ENCODE results near the gene OR2AG1. TPM values are rescaled to one million over a fixed set of nuclear protein-coding genes. Genes with fewer than 3 reads are reported as not detected.

The OR2AG1 gene
- total RNA-seq, result under 0.01 TPM in 1 of 2 replicates, not detected in the other

GRCh38 chr11:6782720-6783119 is at the start of gene OR2AG1:
TSS of gene OR2AG1 (plus strand) at chr11:6783020. CDS start at chr11:6785038, 2,018 bp downstream.

GRCh38 chr11:6771926-6772893 is 10.6 kb upstream of the OR2AG1 start, which contains the start of gene OR2AG2:
TSS of gene OR2AG2 (minus strand) at chr11:6771976. CDS start at chr11:6768957, 3,019 bp downstream.

GRCh38 chr11:6799402-6799801 is 16.6 kb downstream of the OR2AG1 start, which contains the start of gene OR6A2:
TSS of gene OR6A2 (minus strand) at chr11:6799689. CDS start at chr11:6795708, 3,981 bp downstream.

Other genes starting within 250 kb of the OR2AG1 start
- gene RRP8, start 179.4 kb upstream of the OR2AG1 start, total RNA-seq, result 11.1 and 18.5 TPM in 2 replicates
- 140 and 155 TPM in 2 replicates for gene ILK, start 179.2 kb upstream of the OR2AG1 start, total RNA-seq
- gene TAF10, start 170.8 kb upstream of the OR2AG1 start, total RNA-seq, result 20.3 and 26.8 TPM in 2 replicates
- 118 and 183 TPM in 2 replicates for gene TPP1, start 163.6 kb upstream of the OR2AG1 start, total RNA-seq
- gene DCHS1, start 127.2 kb upstream of the OR2AG1 start, total RNA-seq, result 58.5 and 108 TPM in 2 replicates
- gene MRPL17, start 99.7 kb upstream of the OR2AG1 start, total RNA-seq, result 56.8 and 60.4 TPM in 2 replicates
- 0.29 and 0.33 TPM in 2 replicates for gene OR2AG2, start 11.0 kb upstream of the OR2AG1 start, total RNA-seq
- gene OR6A2, start 16.7 kb downstream of the OR2AG1 start, total RNA-seq, result 0.33 and 0.38 TPM in 2 replicates
- not detected in 2 replicates for gene OR10A5, start 62.7 kb downstream of the OR2AG1 start, total RNA-seq
- gene OR10A2, start 80.0 kb downstream of the OR2AG1 start, total RNA-seq, result not detected in 2 replicates
- not detected in 2 replicates for gene OR10A4, start 93.6 kb downstream of the OR2AG1 start, total RNA-seq
- 0.48 TPM in 1 of 2 replicates, not detected in the other for gene OR2D2, start 109.5 kb downstream of the OR2AG1 start, total RNA-seq
- not detected in 2 replicates for gene OR2D3, start 138.0 kb downstream of the OR2AG1 start, total RNA-seq
- 2.3 and 4.1 TPM in 2 replicates for gene ZNF215, start 143.4 kb downstream of the OR2AG1 start, total RNA-seq
- gene ZNF214, start 237.3 kb downstream of the OR2AG1 start, total RNA-seq, result 0.76 and 0.98 TPM in 2 replicates
- gene NLRP14, start 237.5 kb downstream of the OR2AG1 start, total RNA-seq, result 0.10 and 0.65 TPM in 2 replicates